ENCODE results near the gene POLD1. TPM values are rescaled to one million over a fixed set of nuclear protein-coding genes. Genes with fewer than 3 reads are reported as not detected.

The POLD1 gene
- total and polyA plus RNA-seq, 2 of the 13 experiments (the other 11 are each of a cell fraction or from before 2014, with no cell fraction given) = 17.4 to 54.0 TPM

- ChIA-PET CTCF (ENCODE audit: low intra/inter-chr PET ratio, low total read pairs) (interaction anchor here (1.5 to 1.9 kb wide), 2 partner anchors 15 to 96 kb away, joined by 3 to 5 read pairs; no protein-coding TSS in a partner anchor), POLR2A (interaction anchor here (1.6 kb wide), 1 partner anchor 80 kb away, joined by 8 read pairs; the partner anchor contains the start of gene POLD1)
- Histone ChIP-seq H2AFZ (ENCODE audit: low read length) (no peak overlapping the region), H3K36me3 (replicated peaks in 1 of 2; ENCODE audit: control insufficient read depth in 1 of 2, insufficient read depth in 2 of 2, low read length in 2 of 2) (no peaks in the 10 kb centered on the region), H3K4me3 (replicated peaks in 1 of 3; ENCODE audit: insufficient read depth in 1 of 3, low read depth in 2 of 3, low read length in 3 of 3) (peak overlapping the region in 2 of 3 experiments; percentile 32 to 66; a peak in 2 of 6 replicates), H4K20me1 (ENCODE audit: insufficient read depth, low read length) (no peaks in the 10 kb centered on the region), H3K4me1 (ENCODE audit: insufficient read depth, low read length) (peaks cover 55% of the 10 kb centered on the region), H3K4me2 (ENCODE audit: low read depth, low read length) (peak overlapping the region; percentile 77), H3K9me3 (ENCODE audit: low read length) (no peaks in the 10 kb centered on the region), H3K9ac (ENCODE audit: insufficient read depth, low read depth, low read length) (peak overlapping the region; percentile 48), H3K27ac (ENCODE audit: extremely low read length, insufficient read depth, low read length) (no peak overlapping the region), H3K79me2 (ENCODE audit: insufficient read depth, low read length) (no peaks in the 10 kb centered on the region), H3K27me3 (ENCODE audit: control insufficient read depth in 1 of 2, insufficient read depth in 2 of 2, low read length in 2 of 2) (no peaks in the 10 kb centered on the region)
- no TSS peak for BruUV-seq (replicated peaks)
- FAIRE-seq = no peak
- in situ Hi-C loops (cut with HindIII; ENCODE audit: extremely low pct_ligation_motif_present, low pct_unique_long_range_greater_than_20kb) = loop anchor here (10.0 kb wide), 1 partner anchor 90 kb away; the partner anchor contains the start of gene NR1H2
- WGBS (ENCODE audit: low lambda C conversion rate) = 41% methylated on average over 4 of the region's 19 CpGs
- peak; percentile 8; the same call in 2 of the 3 replicates for ATAC-seq
- TF ChIP-seq MAX (IDR thresholded peaks at IDR 0.05) (peak; percentile 17; the same call in 1 of the 2 replicates), BORCS8-MEF2B (CRISPR knock-in tag; IDR thresholded peaks at IDR 0.05) (no peak), PHF21A (CRISPR knock-in tag; IDR thresholded peaks at IDR 0.05) (0 out of 2 replicates have a peak, but pooled peaks have one; percentile 12), ZBTB34 (CRISPR knock-in tag; IDR thresholded peaks at IDR 0.05) (no peak), ZNF547 (CRISPR knock-in tag; IDR thresholded peaks at IDR 0.05) (no peak)
- intact Hi-C loops (cut with micrococcal nuclease; ENCODE audit: unreplicated experiment) = no loop called here
- DNase-seq (ENCODE audit: low spot score) = no peak
Observed at GRCh38 chr19:50464348-50464747, 80.2 kb downstream of the POLD1 start.

GRCh38 chr19:50465000-50465399, 80.9 kb downstream of the POLD1 start:
- POLR2A ChIA-PET = interaction anchor here (1.3 to 1.6 kb wide), 2 partner anchors 81 to 96 kb away, joined by 5 to 8 read pairs; partner anchors contain the start of gene POLD1
- BruUV-seq (replicated peaks) = no TSS peak
- FAIRE-seq = no peak
- WGBS (ENCODE audit: low lambda C conversion rate) = 5% methylated on average over 13 of the region's 13 CpGs
- H3K27ac ChIP-seq (ENCODE audit: extremely low read length, insufficient read depth, low read length) = no peak overlapping the region
- H2AFZ ChIP-seq (ENCODE audit: low read length) = no peak overlapping the region
- CTCF ChIA-PET (ENCODE audit: low intra/inter-chr PET ratio, low total read pairs) = interaction anchor here (1.5 to 1.9 kb wide), 2 partner anchors 14 to 96 kb away, joined by 3 to 5 read pairs; no protein-coding TSS in a partner anchor
- no peaks in the 10 kb centered on the region for H4K20me1 ChIP-seq (ENCODE audit: insufficient read depth, low read length)
- no peaks in the 10 kb centered on the region for H3K27me3 ChIP-seq (ENCODE audit: control insufficient read depth in 1 of 2, insufficient read depth in 2 of 2, low read length in 2 of 2)
- no peaks in the 10 kb centered on the region for H3K79me2 ChIP-seq (ENCODE audit: insufficient read depth, low read length)
- H3K4me1 ChIP-seq (ENCODE audit: insufficient read depth, low read length) = peaks cover 52% of the 10 kb centered on the region
- H3K9me3 ChIP-seq (ENCODE audit: low read length) = no peaks in the 10 kb centered on the region
- DNase-seq (ENCODE audit: low spot score) = peak; percentile 15
- peak overlapping the region; percentile 48; the same call in 1 of the 2 replicates for H3K9ac ChIP-seq (ENCODE audit: insufficient read depth, low read depth, low read length)
- intact Hi-C loops (cut with micrococcal nuclease; ENCODE audit: unreplicated experiment) (no loop called here), in situ Hi-C loops (cut with HindIII; ENCODE audit: extremely low pct_ligation_motif_present, low pct_unique_long_range_greater_than_20kb) (loop anchor here (10.0 kb wide), 1 partner anchor 90 kb away; the partner anchor contains the start of gene NR1H2)
- peak overlapping the region; percentile 77 for H3K4me2 ChIP-seq (ENCODE audit: low read depth, low read length)
- ATAC-seq = peak; percentile 56
- H3K4me3 ChIP-seq (replicated peaks in 1 of 3; ENCODE audit: insufficient read depth in 1 of 3, low read depth in 2 of 3, low read length in 3 of 3) = peak overlapping the region in 2 of 3 experiments; percentile 32 to 66; a peak in 4 of 6 replicates
- no peaks in the 10 kb centered on the region for H3K36me3 ChIP-seq (replicated peaks in 1 of 2; ENCODE audit: control insufficient read depth in 1 of 2, insufficient read depth in 2 of 2, low read length in 2 of 2)
- 0 out of 2 replicates have a peak, but pooled peaks have one; percentile 19 for TF ChIP-seq HDAC1 (CRISPR knock-in tag; IDR thresholded peaks at IDR 0.05)
- TF ChIP-seq KDM2A (CRISPR knock-in tag; IDR thresholded peaks at IDR 0.05; ENCODE audit: borderline replicate concordance, low read depth) = 0 out of 2 replicates have a peak, but pooled peaks have one; percentile 12
- no peak for TF ChIP-seq ZGPAT (CRISPR knock-in tag; IDR thresholded peaks at IDR 0.05)
- TF ChIP-seq ZNF225 (CRISPR knock-in tag; IDR thresholded peaks at IDR 0.05) = no peak
- TF ChIP-seq ZNF740 (CRISPR knock-in tag; IDR thresholded peaks at IDR 0.05) = no peak
- TF ChIP-seq ATF7 (IDR thresholded peaks at IDR 0.05) = no peak
- no peak for TF ChIP-seq ATF7 (CRISPR knock-in tag; IDR thresholded peaks at IDR 0.05)
- TF ChIP-seq ZEB1 (IDR thresholded peaks at IDR 0.05; ENCODE audit: insufficient replicate concordance, low read depth) = no peak
- no peak for TF ChIP-seq ELF1 (CRISPR knock-in tag; IDR thresholded peaks at IDR 0.05)

Data from HepG2 (cell line).